Endothelial cell of umbilical vein (primary cell): ENCODE measurements around the gene TRIM7. TPM values are rescaled to one million over a fixed set of nuclear protein-coding genes. Genes with fewer than 3 reads are reported as not detected.

ENCODE experiments used
- BruUV-seq: library from RNA; stranded (reverse); fragments of 400-500 nt; replicated peaks from 2 replicates; lab custom pipeline; 2021; lab: Mats Ljungman, UMichigan
- CTCF ChIA-PET: fragments of 300-600, 350-600 bp; sonication (Branson Sonifier 250); formaldehyde crosslinking; loops from one replicate; lab custom pipeline; 2021; ENCODE audit warnings: antibody characterized with exemption, inconsistent platforms; lab: Charles Lee
- POLR2A ChIA-PET: fragments of 300-600, 350-600 bp; sonication (Branson Sonifier 250); formaldehyde crosslinking; loops from one replicate; lab custom pipeline; 2021; ENCODE audit warnings: antibody characterized with exemption, inconsistent platforms; lab: Charles Lee
- DNase-seq: peaks from one replicate; pipeline ENCODE4 v3.0.0-alpha.2; 2011; ENCODE audit warnings: low read depth, low spot score
- FAIRE-seq: peaks from 2 replicates; lab custom pipeline; 2011; peaks lifted over from hg19 to GRCh38; lab: Jason Lieb, UNC
- H2AFZ ChIP-seq: 2 replicates; pipeline ENCODE4 v1.6.0; 2012; ENCODE audit warnings: low read depth, low read length, control low read depth, inconsistent platforms
- H3K27ac ChIP-seq: 2 replicates; pipeline ENCODE4 v1.5.1; 2011; ENCODE audit warnings: low read depth, mild to moderate bottlenecking, control low read depth, low read length, moderate library complexity; ENCODE audit not compliant: insufficient read depth
- H3K27me3 ChIP-seq, 2 experiments: 2 replicates each; pipeline versions ENCODE4 v1.6.0 to v1.6.1; 2011; ENCODE audit warnings: low read length in 2 of 2, mixed read lengths in 1 of 2; ENCODE audit not compliant: control insufficient read depth in 2 of 2, insufficient read depth in 2 of 2
- H3K36me3 ChIP-seq, 2 experiments: 2 replicates in 1 of 2; 3 replicates in 1 of 2; pipeline ENCODE4 v1.5.1; 2011; ENCODE audit warnings: low read length in 2 of 2, mild to moderate bottlenecking in 1 of 2, moderate library complexity in 1 of 2; ENCODE audit not compliant: control insufficient read depth in 2 of 2, insufficient read depth in 2 of 2; ENCODE audit errors: extremely low read depth in 1 of 2
- H3K4me1 ChIP-seq: 3 replicates; pipeline ENCODE4 v1.5.1; 2011; ENCODE audit warnings: mild to moderate bottlenecking, low read length; ENCODE audit not compliant: control insufficient read depth, insufficient read depth; ENCODE audit errors: extremely low read depth
- H3K4me2 ChIP-seq: 2 replicates; pipeline ENCODE4 v1.6.1; 2011; ENCODE audit warnings: low read length, control low read depth, mixed read lengths; ENCODE audit not compliant: insufficient read depth
- H3K4me3 ChIP-seq, 3 experiments: fragments of 200-600 bp in 1 of 3; sonication (generic), shearing (Covaris generic) in 1 of 3; replicated peaks in 1 of 3; 2 replicates each; pipeline ENCODE4 v1.5.1; 2011 to 2016; ENCODE audit warnings: control low read depth in 3 of 3, low read length in 3 of 3, mild to moderate bottlenecking in 2 of 3, inconsistent platforms in 1 of 3, low read depth in 1 of 3, moderate library complexity in 1 of 3; ENCODE audit not compliant: insufficient read depth in 1 of 3
- H3K79me2 ChIP-seq: 2 replicates; pipeline ENCODE4 v1.6.0; 2012; ENCODE audit warnings: low read length, inconsistent platforms; ENCODE audit not compliant: control insufficient read depth, insufficient read depth
- H3K9ac ChIP-seq: replicated peaks from 2 replicates; pipeline ENCODE3; 2011; ENCODE audit warnings: low read length, control low read depth; ENCODE audit not compliant: insufficient read depth; ENCODE audit errors: extremely low read depth
- H3K9me1 ChIP-seq: replicated peaks from 3 replicates; pipeline ENCODE4 v1.6.0; 2011; ENCODE audit warnings: mild to moderate bottlenecking, low read length; ENCODE audit not compliant: control insufficient read depth, insufficient read depth; ENCODE audit errors: extremely low read depth
- H3K9me3 ChIP-seq: replicated peaks from 2 replicates; pipeline ENCODE4 v1.5.1; 2012; ENCODE audit warnings: low read length, inconsistent platforms; ENCODE audit not compliant: control insufficient read depth, insufficient read depth
- H4K20me1 ChIP-seq: replicated peaks from 2 replicates; pipeline ENCODE3; 2011; ENCODE audit warnings: mild to moderate bottlenecking, low read length; ENCODE audit not compliant: control insufficient read depth, insufficient read depth; ENCODE audit errors: extremely low read depth
- CTCF ChIP-seq, 2 donors: IDR thresholded peaks; 1 replicate in 1 of 2; 2 replicates in 1 of 2; pipeline ENCODE4 v1.5.1; 2011; ENCODE audit warnings: low read length in 2 of 2, mild to moderate bottlenecking in 2 of 2, moderate library complexity in 2 of 2, control low read depth in 1 of 2, inconsistent platforms in 1 of 2, low read depth in 1 of 2; ENCODE audit not compliant: insufficient read depth in 1 of 2; ENCODE audit errors: extremely low read depth in 1 of 2
- EZH2 ChIP-seq: IDR thresholded peaks from 2 replicates; pipeline ENCODE4 v1.6.1; 2012; ENCODE audit warnings: borderline replicate concordance, low read depth, mild to moderate bottlenecking, moderate library complexity, low read length, inconsistent platforms; ENCODE audit not compliant: severe bottlenecking
- FOS ChIP-seq: IDR thresholded peaks from 2 replicates; pipeline ENCODE4 v1.6.1; 2011; ENCODE audit warnings: mild to moderate bottlenecking, low read length, moderate library complexity, borderline replicate concordance; ENCODE audit not compliant: insufficient read depth
- GATA2 ChIP-seq: IDR thresholded peaks from 2 replicates; pipeline ENCODE4 v1.7.0; 2011; ENCODE audit warnings: low read depth, mild to moderate bottlenecking, moderate library complexity, mixed read lengths, low read length; ENCODE audit not compliant: insufficient read length, insufficient read depth
- JUN ChIP-seq: IDR thresholded peaks from 2 replicates; pipeline ENCODE4 v1.6.1; 2011; ENCODE audit warnings: borderline replicate concordance, low read depth; ENCODE audit not compliant: insufficient read length, insufficient read depth
- MAX ChIP-seq: IDR thresholded peaks from 2 replicates; pipeline ENCODE4 v1.6.1; 2011; ENCODE audit not compliant: insufficient read depth, insufficient read length
- MYC ChIP-seq: IDR thresholded peaks from one replicate; pipeline ENCODE4 v1.6.1; 2011; ENCODE audit warnings: mild to moderate bottlenecking, low read depth, low read length
- POLR2A ChIP-seq: IDR thresholded peaks from 2 replicates; pipeline ENCODE4 v1.6.1; 2012; ENCODE audit warnings: low read depth, mild to moderate bottlenecking, control low read depth, low read length
- POLR2AphosphoS5 ChIP-seq: IDR thresholded peaks from 2 replicates; pipeline ENCODE4 v1.6.1; 2012; ENCODE audit warnings: low read depth, mild to moderate bottlenecking, control low read depth, low read length, moderate library complexity; ENCODE audit not compliant: insufficient read depth
- dilution Hi-C: fragments of 300-500 bp; cut with MboI; formaldehyde crosslinking; loops from one replicate; pipeline ENCODE4 v1.15.0; 2019; ENCODE audit warnings: low sequenced_read_pairs; ENCODE audit not compliant: extremely low pct_ligation_motif_present
- intact Hi-C: fragments of 100-400 bp; cut with micrococcal nuclease; formaldehyde crosslinking; loops from one replicate; pipeline ENCODE4 v1.10.0; 2022
- polyA plus RNA-seq, 4 experiments: library from polyadenylated mRNA; depleted of rRNA in 3 of 4; stranded (reverse) in 3 of 4; unstranded in 1 of 4; fragments of >200 nt; gene quantifications; 2 replicates each; pipeline versions ENCODE4 v1.2.1 to v1.2.3, GENCODE V29; 2011 to 2012; ENCODE audit warnings: missing spikeins in 1 of 4
- total RNA-seq: library from RNA; stranded (reverse); gene quantifications from 2 replicates; pipeline ENCODE4 v1.2.3, GENCODE V29; 2021

TRIM7 gene
- total and polyA plus RNA-seq, 2 donors (not counting 3 experiments of a cell fraction or from before 2014, with no cell fraction given): 2.7 to 3.4 TPM

- Histone ChIP-seq H3K27ac (peak overlapping the region; percentile 88), H3K36me3 (no peaks in the 10 kb centered on the region), H3K9me1 (no peaks in the 10 kb centered on the region), H3K9ac (peak overlapping the region; percentile 87), H3K79me2 (peaks cover 9% of the 10 kb centered on the region), H4K20me1 (no peaks in the 10 kb centered on the region), H3K4me2 (peak overlapping the region; percentile 69), H3K4me3 (peak overlapping the region; percentile 21 to 76 (median 64)), H3K27me3 (no peaks in the 10 kb centered on the region), H3K4me1 (peaks cover 14% of the 10 kb centered on the region), H2AFZ (peak overlapping the region; percentile 19), H3K9me3 (no peaks in the 10 kb centered on the region)
- intact Hi-C loops (loop anchor here (1.0 to 2.0 kb wide), 6 partner anchors 15 to 58 kb away; partner anchors contain the start of gene TRIM52), dilution Hi-C loops (no loop called here)
- CTCF ChIA-PET: interaction anchor here (0.9 to 2.1 kb wide), 4 partner anchors 10 to 38 kb away, joined by 3 to 9 read pairs (median 3); no protein-coding TSS in a partner anchor
- DNase-seq (no peak), FAIRE-seq (no peak)
- POLR2A ChIA-PET: interaction anchor here (0.5 to 2.1 kb wide), 4 partner anchors 15 to 34 kb away, joined by 3 to 11 read pairs (median 4); partner anchors contain the start of gene TRIM7
- BruUV-seq: no TSS peak
- TF ChIP-seq POLR2AphosphoS5 (no peak), MYC (no peak), FOS (no peak), GATA2 (no peak), CTCF (IDR thresholded peaks at IDR 0.05; ENCODE audit: extremely low read depth in 1 of 2, insufficient read depth in 1 of 2, low read depth in 1 of 2, low read length in 2 of 2) (no peak), EZH2 (no peak), JUN (no peak), POLR2A (no peak), MAX (no peak)
Measured at GRCh38 chr5:181222630-181223057, 17.6 kb upstream of the TRIM7 start.
